Kidney (tissue), 14 donors: ENCODE measurements around the gene BAIAP3. TPM values are rescaled to one million over a fixed set of nuclear protein-coding genes. Genes with fewer than 3 reads are reported as not detected.

Experiments
- DNase-seq, 5 donors: peaks; one replicate each; pipeline ENCODE4 v3.0.0-alpha.2; 2013 to 2020
- FAIRE-seq: peaks from 2 replicates; lab custom pipeline; 2012; peaks lifted over from hg19 to GRCh38; lab: Jason Lieb, UNC
- H3K27ac ChIP-seq, 2 donors: one replicate each; pipeline ENCODE4 v1.7.0; 2013; ENCODE audit warnings: low read depth in 2 of 2, low read length in 2 of 2, inconsistent platforms in 1 of 2
- H3K27me3 ChIP-seq: one replicate; pipeline ENCODE4 v1.7.1; 2013; ENCODE audit warnings: low read length, inconsistent platforms; ENCODE audit not compliant: control insufficient read depth, insufficient read depth
- H3K36me3 ChIP-seq, 3 donors: one replicate each; pipeline versions ENCODE4 v1.7.0 to v1.7.1; 2013; ENCODE audit warnings: low read length in 3 of 3, control low read depth in 1 of 3, inconsistent platforms in 1 of 3; ENCODE audit not compliant: insufficient read depth in 3 of 3, control insufficient read depth in 2 of 3
- H3K4me1 ChIP-seq, 3 donors: one replicate each; pipeline versions ENCODE4 v1.7.0 to v1.7.1; 2013; ENCODE audit warnings: low read length in 3 of 3, inconsistent platforms in 1 of 3, low read depth in 1 of 3; ENCODE audit not compliant: control insufficient read depth in 2 of 3, insufficient read depth in 2 of 3
- H3K4me3 ChIP-seq, 3 donors: one replicate each; pipeline versions ENCODE4 v1.7.0 to v1.8.1; 2013; ENCODE audit warnings: low read length in 3 of 3, control low read depth in 1 of 3, inconsistent platforms in 1 of 3
- H3K9ac ChIP-seq, 3 donors: one replicate each; pipeline versions ENCODE4 v1.7.0 to v1.7.1; 2013; ENCODE audit warnings: low read length in 3 of 3, control low read depth in 1 of 3, inconsistent platforms in 1 of 3
- H3K9me3 ChIP-seq, 3 donors: one replicate each; pipeline versions ENCODE4 v1.7.0 to v1.7.1; 2013; ENCODE audit warnings: low read length in 3 of 3, control low read depth in 1 of 3, inconsistent platforms in 1 of 3; ENCODE audit not compliant: control insufficient read depth in 2 of 3, insufficient read depth in 1 of 3
- intact Hi-C: fragments of 100-400 bp; cut with DNase I; formaldehyde crosslinking; loops from one replicate; pipeline ENCODE4 v1.11.1; 2022
- polyA plus RNA-seq: library from polyadenylated mRNA; stranded (reverse); fragments of 350-450 nt; fragmentation: Illumina TruSeq; extraction: RNeasy Lipid Tissue Mini Kit (QIAGEN cat#74804); gene quantifications from one replicate; pipeline ENCODE4 v1.2.3, GENCODE V29; 2014; ENCODE audit warnings: low read depth, low replicate concordance; ENCODE audit not compliant: insufficient read depth
- total RNA-seq: library from RNA; stranded (reverse); fragmentation: NEBNext Ultra II Directional; extraction: Animal tissue kit (Norgen Biotek cat#: 25700); gene quantifications from one replicate; pipeline ENCODE4 v1.2.1, GENCODE V29; 2021
- TF ChIP-seq, protein P1 (sequence below): IDR thresholded peaks from 3 replicates; pipeline ENCODE4 v1.5.1; 2012; ENCODE audit warnings: mild to moderate bottlenecking, moderate library complexity, borderline replicate concordance; ENCODE audit not compliant: insufficient read depth; ENCODE audit errors: extremely low read depth
- donor health status: control.
- donor health status: control.
- donor health status: control.
- donor health status: control.
- donor health status: control.
- donor health status: DM: yes; HTN: yes; CAD: no.
- donor health status: Normal renal cell carcinoma (clear cell type).

The BAIAP3 gene
- total and polyA plus RNA-seq, 2 donors from 2014 or later = 8.0 to 8.2 TPM

DNA sequence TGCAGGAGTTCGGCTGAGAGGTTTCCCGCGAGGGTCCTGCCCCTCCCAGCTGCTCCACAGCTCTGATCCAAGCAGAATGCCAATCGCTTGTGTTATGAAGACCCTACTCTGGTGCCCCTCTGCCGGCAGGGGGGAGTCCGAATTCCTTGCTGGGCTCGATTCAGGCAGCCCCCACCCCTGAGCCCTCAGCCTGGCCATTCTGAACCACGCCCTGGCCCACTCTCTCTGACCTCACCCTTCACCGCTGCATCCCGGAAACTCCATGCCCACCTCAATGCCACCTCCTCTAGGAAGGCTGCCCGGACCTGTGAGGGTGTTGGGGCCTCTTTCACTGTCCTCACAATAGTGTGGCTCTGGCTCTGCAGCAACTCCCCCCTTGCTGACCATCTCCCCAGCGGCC, 31.9 kb upstream of the BAIAP3 start:
- FAIRE-seq (no peak), DNase-seq (peak in 1 of 5 donors; percentile 60)
- no peak overlapping the region for H3K9ac ChIP-seq
- H3K36me3 ChIP-seq = no peaks in the 10 kb centered on the region
- H3K4me1 ChIP-seq = peaks cover 0 to 14% (median 0%) of the 10 kb centered on the region in 3 donors
- H3K27me3 ChIP-seq = no peaks in the 10 kb centered on the region
- no peak overlapping the region for H3K27ac ChIP-seq
- no peaks in the 10 kb centered on the region for H3K9me3 ChIP-seq
- intact Hi-C loops = no loop called here
- TF ChIP-seq, protein P1, sequence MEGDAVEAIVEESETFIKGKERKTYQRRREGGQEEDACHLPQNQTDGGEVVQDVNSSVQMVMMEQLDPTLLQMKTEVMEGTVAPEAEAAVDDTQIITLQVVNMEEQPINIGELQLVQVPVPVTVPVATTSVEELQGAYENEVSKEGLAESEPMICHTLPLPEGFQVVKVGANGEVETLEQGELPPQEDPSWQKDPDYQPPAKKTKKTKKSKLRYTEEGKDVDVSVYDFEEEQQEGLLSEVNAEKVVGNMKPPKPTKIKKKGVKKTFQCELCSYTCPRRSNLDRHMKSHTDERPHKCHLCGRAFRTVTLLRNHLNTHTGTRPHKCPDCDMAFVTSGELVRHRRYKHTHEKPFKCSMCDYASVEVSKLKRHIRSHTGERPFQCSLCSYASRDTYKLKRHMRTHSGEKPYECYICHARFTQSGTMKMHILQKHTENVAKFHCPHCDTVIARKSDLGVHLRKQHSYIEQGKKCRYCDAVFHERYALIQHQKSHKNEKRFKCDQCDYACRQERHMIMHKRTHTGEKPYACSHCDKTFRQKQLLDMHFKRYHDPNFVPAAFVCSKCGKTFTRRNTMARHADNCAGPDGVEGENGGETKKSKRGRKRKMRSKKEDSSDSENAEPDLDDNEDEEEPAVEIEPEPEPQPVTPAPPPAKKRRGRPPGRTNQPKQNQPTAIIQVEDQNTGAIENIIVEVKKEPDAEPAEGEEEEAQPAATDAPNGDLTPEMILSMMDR = no peak
- no peak overlapping the region for H3K4me3 ChIP-seq

DNA sequence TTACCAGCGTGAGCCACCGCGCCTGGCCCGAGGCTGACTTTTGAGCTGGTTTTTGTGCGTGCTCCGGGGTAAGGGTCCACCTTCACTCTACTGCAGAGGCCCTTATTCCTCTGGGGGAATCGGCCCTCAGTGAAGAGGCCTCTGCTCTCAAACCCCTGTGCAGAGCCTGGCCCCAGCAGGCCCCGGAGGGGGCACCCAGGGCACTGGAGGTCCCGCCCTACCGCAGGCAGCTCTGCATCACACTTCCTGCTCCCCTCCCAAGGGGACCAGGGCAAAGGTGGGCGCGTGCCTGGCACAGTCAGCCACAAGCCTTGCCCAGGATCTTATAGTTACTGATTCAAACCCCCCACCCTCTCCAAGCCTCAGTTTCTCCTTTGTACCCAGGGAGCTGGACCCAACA, 27.6 kb upstream of the BAIAP3 start:
- Histone ChIP-seq H3K27ac (no peak overlapping the region), H3K27me3 (no peaks in the 10 kb centered on the region), H3K9ac (no peak overlapping the region), H3K36me3 (no peaks in the 10 kb centered on the region), H3K4me3 (no peak overlapping the region), H3K9me3 (no peaks in the 10 kb centered on the region), H3K4me1 (peaks cover 0 to 7% (median 0%) of the 10 kb centered on the region in 3 donors)
- intact Hi-C loops = no loop called here
- DNase-seq (no peak), FAIRE-seq (no peak)
- TF ChIP-seq, protein P1 = no peak

DNA sequence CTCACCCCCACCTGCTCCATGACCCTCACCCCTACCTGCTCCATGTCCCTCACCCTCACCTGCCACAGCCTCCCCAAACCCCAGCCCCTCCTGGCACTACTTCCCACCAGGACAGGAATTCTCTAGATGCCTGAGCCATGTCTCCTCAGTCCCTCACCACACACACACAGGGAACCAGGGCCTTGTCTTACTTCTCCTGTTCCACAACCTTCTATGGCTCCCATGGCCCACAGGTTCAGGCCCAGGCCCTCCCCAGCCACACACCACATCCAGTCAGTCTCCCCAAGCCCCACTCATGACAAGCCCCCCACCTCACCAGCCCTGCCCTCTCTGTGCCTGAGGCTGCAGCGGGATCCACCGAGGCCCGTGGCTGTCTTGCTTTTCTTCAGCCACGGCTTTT, 27.1 kb upstream of the BAIAP3 start:
- Histone ChIP-seq H3K27ac (no peak overlapping the region), H3K9ac (no peak overlapping the region), H3K9me3 (no peaks in the 10 kb centered on the region), H3K27me3 (no peaks in the 10 kb centered on the region), H3K36me3 (no peaks in the 10 kb centered on the region), H3K4me3 (no peak overlapping the region), H3K4me1 (peaks cover 0 to 12% (median 0%) of the 10 kb centered on the region in 3 donors)
- FAIRE-seq (no peak), DNase-seq (no peak)
- TF ChIP-seq, protein P1 = no peak
- intact Hi-C loops = no loop called here
